ENCODE results near the gene MYEOV.

DNA sequence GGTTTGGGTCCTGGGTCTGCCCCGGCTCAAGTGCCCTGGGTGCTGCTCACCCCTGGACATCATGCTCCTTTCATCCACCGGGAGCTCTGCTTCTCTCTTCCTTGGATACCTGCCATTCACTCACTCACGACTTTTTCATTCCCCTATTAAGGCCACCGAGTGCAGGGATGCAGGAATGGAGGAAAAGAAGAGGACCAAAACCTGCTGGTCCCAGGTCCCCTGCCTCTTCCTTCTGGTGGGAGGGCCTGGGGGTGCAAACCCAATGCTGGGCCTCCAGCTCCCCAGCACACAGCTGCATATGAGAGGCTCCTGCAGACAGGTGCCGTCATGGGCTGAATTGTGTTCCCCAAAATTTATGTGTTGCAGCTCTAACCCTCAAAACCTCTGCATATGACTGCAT, 36.8 kb upstream of the MYEOV start:
- no peak for TF ChIP-seq EZH2 (IDR thresholded peaks at IDR 0.05; ENCODE audit: borderline replicate concordance, insufficient read depth, low read depth, low read length, poor library complexity, severe bottlenecking)
- TF ChIP-seq, protein P1, sequence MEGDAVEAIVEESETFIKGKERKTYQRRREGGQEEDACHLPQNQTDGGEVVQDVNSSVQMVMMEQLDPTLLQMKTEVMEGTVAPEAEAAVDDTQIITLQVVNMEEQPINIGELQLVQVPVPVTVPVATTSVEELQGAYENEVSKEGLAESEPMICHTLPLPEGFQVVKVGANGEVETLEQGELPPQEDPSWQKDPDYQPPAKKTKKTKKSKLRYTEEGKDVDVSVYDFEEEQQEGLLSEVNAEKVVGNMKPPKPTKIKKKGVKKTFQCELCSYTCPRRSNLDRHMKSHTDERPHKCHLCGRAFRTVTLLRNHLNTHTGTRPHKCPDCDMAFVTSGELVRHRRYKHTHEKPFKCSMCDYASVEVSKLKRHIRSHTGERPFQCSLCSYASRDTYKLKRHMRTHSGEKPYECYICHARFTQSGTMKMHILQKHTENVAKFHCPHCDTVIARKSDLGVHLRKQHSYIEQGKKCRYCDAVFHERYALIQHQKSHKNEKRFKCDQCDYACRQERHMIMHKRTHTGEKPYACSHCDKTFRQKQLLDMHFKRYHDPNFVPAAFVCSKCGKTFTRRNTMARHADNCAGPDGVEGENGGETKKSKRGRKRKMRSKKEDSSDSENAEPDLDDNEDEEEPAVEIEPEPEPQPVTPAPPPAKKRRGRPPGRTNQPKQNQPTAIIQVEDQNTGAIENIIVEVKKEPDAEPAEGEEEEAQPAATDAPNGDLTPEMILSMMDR (IDR thresholded peaks at IDR 0.05): no peak
